Measurements from ENCODE around the gene IMMP2L.

DNA sequence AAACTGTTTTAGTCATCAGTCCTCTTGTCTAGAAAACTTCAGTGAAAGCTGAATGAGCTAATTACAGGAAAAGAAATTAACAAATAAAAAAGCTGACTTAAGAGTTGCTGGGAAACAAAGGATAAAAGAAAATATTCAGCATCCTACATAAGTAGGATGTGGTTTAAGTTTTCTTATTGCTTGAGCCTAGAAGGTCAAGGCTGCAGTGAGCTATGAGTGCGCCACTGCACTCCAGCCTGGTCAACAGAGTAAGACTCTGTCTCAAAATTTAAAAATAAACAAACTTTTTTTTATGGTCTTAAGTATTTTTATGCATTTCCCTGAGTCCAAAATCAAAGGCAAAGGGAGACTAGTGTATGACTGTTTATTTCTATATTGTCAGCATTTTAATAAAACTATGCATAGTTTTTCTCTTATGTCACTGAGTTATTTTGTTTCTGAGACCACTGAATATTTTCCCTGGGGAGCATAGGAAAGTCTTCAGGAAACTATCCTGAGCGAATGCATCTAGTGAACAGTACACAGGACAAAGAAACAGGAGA, 511.3 kb downstream of the IMMP2L start:
- no peak for TF ChIP-seq POLR2A (IDR thresholded peaks at IDR 0.05)
- TF ChIP-seq CTCF (IDR thresholded peaks at IDR 0.05 in 4 of 5, conservative IDR thresholded peaks at IDR 0.05 in 1 of 5), result no peak

Measured in gastrocnemius medialis (tissue), 4 donors.